ENCODE data around the gene RUSC2.
A peak's percentile ranks its signal among the peaks of the same experiment; 100 is the strongest.
"Not testable (repeated sequence)": the region's sequence is repeated elsewhere in the genome, so short reads cannot be mapped to it uniquely, and the experiment has no call there.

Gene RUSC2

GRCh38 chr9:35489313-35490154, at the start of gene RUSC2:
RUSC2 (plus strand) TSS chr9:35490111; CDS start chr9:35546522, 56,411 bp downstream.
- DNase-seq: peak; percentile 70

- no peak for DNase-seq
These were observed 43.9 kb upstream of the RUSC2 start for GRCh38 chr9:35446012-35446411.

- DNase-seq: no peak
These were observed 41.4 kb upstream of the RUSC2 start for GRCh38 chr9:35448496-35448895.

GRCh38 chr9:35452481-35452880, 37.4 kb upstream of the RUSC2 start:
- DNase-seq: no peak

- DNase-seq: no peak
These were observed 36.1 kb upstream of the RUSC2 start for GRCh38 chr9:35453786-35454185.

- DNase-seq: no peak
These were observed 25.5 kb upstream of the RUSC2 start for GRCh38 chr9:35464141-35465025.

GRCh38 chr9:35470340-35470739, 19.6 kb upstream of the RUSC2 start:
- DNase-seq: no peak

- no peak for DNase-seq
These were observed 19.0 kb upstream of the RUSC2 start for GRCh38 chr9:35470894-35471293.

GRCh38 chr9:35476596-35476995, 13.3 kb upstream of the RUSC2 start:
- DNase-seq: peak; percentile 7

- peak; percentile 72 for DNase-seq
These were observed 12.6 kb upstream of the RUSC2 start for GRCh38 chr9:35477211-35477855.

GRCh38 chr9:35478871-35479270, 11.0 kb upstream of the RUSC2 start:
- DNase-seq: no peak

GRCh38 chr9:35481347-35481975, 8.4 kb upstream of the RUSC2 start:
- peak; percentile 15 for DNase-seq

- DNase-seq: no peak
These were observed 7.8 kb upstream of the RUSC2 start for GRCh38 chr9:35482071-35482470.

GRCh38 chr9:35484406-35484805, 5.5 kb upstream of the RUSC2 start:
- no peak for DNase-seq

GRCh38 chr9:35487081-35487480, 2.8 kb upstream of the RUSC2 start:
- no peak for DNase-seq

- DNase-seq: no peak
These were observed 1.9 kb upstream of the RUSC2 start for GRCh38 chr9:35488021-35488420.

GRCh38 chr9:35488566-35489312, 1.2 kb upstream of the RUSC2 start:
- no peak for DNase-seq

GRCh38 chr9:35490155-35490909, 421 bp downstream of the RUSC2 start:
- DNase-seq: peak; percentile 25

GRCh38 chr9:35490910-35491465, 1.1 kb downstream of the RUSC2 start:
- peak; percentile 28 for DNase-seq

GRCh38 chr9:35493119-35493518, 3.2 kb downstream of the RUSC2 start:
- not testable (repeated sequence) for DNase-seq

GRCh38 chr9:35495984-35496383, 6.1 kb downstream of the RUSC2 start:
- no peak for DNase-seq
